ENCODE data around the gene CPLX3.

Gene CPLX3

GRCh38 chr15:74788683-74789151 is 37.7 kb upstream of the CPLX3 start:
- DNase-seq: no peak

- DNase-seq: no peak
These were observed 37.2 kb upstream of the CPLX3 start for GRCh38 chr15:74789171-74789631.

- DNase-seq: no peak
These were observed 36.7 kb upstream of the CPLX3 start for GRCh38 chr15:74789741-74790079.

- no peak for DNase-seq
These were observed 36.1 kb upstream of the CPLX3 start for GRCh38 chr15:74790080-74790916.

- no peak for DNase-seq
These were observed 35.4 kb upstream of the CPLX3 start for GRCh38 chr15:74791007-74791406.

GRCh38 chr15:74791667-74792066 is 34.8 kb upstream of the CPLX3 start:
- DNase-seq: no peak

- DNase-seq: no peak
These were observed 34.0 kb upstream of the CPLX3 start for GRCh38 chr15:74792227-74793016.

GRCh38 chr15:74793135-74794028 is 33.0 kb upstream of the CPLX3 start:
- no peak for DNase-seq

GRCh38 chr15:74794248-74794969 is 32.0 kb upstream of the CPLX3 start:
- no peak for DNase-seq

GRCh38 chr15:74794970-74795349 is 31.5 kb upstream of the CPLX3 start:
- DNase-seq: no peak

GRCh38 chr15:74795966-74796625 is 30.3 kb upstream of the CPLX3 start:
- no peak for DNase-seq

- no peak for DNase-seq
These were observed 27.8 kb upstream of the CPLX3 start for GRCh38 chr15:74798388-74799254.

GRCh38 chr15:74799255-74799855 is 27.1 kb upstream of the CPLX3 start:
- DNase-seq: no peak

GRCh38 chr15:74799856-74800558 is 26.4 kb upstream of the CPLX3 start:
- DNase-seq: no peak

- DNase-seq: no peak
These were observed 25.8 kb upstream of the CPLX3 start for GRCh38 chr15:74800559-74801094.

- DNase-seq: no peak
These were observed 25.0 kb upstream of the CPLX3 start for GRCh38 chr15:74801311-74801997.

- DNase-seq: no peak
These were observed 24.1 kb upstream of the CPLX3 start for GRCh38 chr15:74802290-74802689.

- DNase-seq: no peak
These were observed 23.5 kb upstream of the CPLX3 start for GRCh38 chr15:74802862-74803447.
